Natural killer cell (primary cell): ENCODE measurements around the gene SLC2A11. TPM values are rescaled to one million over a fixed set of nuclear protein-coding genes. Genes with fewer than 3 reads are reported as not detected.
"Not testable (repeated sequence)": the region's sequence is repeated elsewhere in the genome, so short reads cannot be mapped to it uniquely, and the experiment has no call there.

Experiments
- ATAC-seq, 3 donors: fragments of 150-1000 bp in 2 of 3; fragments of 200-7000 bp in 1 of 3; cut with Tn5 transposase; 1 replicate in 1 of 3; 2 replicates in 2 of 3; pipeline ENCODE4 v1.10.0; 2021; ENCODE audit warnings: mild to moderate bottlenecking in 2 of 3, moderate library complexity in 2 of 3
- DNase-seq, 2 donors: peaks; one replicate each; pipeline versions ENCODE4 v3.0.0 to v3.0.0-alpha.2; 2013 to 2021; ENCODE audit warnings: mixed read lengths in 1 of 2
- H3K27ac ChIP-seq: one replicate; pipeline ENCODE4 v1.5.1; 2013; ENCODE audit warnings: mild to moderate bottlenecking, low read length
- H3K27me3 ChIP-seq: one replicate; pipeline ENCODE4 v1.6.1; 2013; ENCODE audit warnings: low read length; ENCODE audit not compliant: control insufficient read depth, insufficient read depth
- H3K36me3 ChIP-seq: one replicate; pipeline ENCODE4 v1.6.1; 2013; ENCODE audit warnings: low read length; ENCODE audit not compliant: control insufficient read depth, insufficient read depth
- H3K4me1 ChIP-seq: one replicate; pipeline ENCODE4 v1.6.1; 2013; ENCODE audit warnings: low read length; ENCODE audit not compliant: control insufficient read depth, insufficient read depth
- H3K4me3 ChIP-seq: one replicate; pipeline ENCODE4 v1.5.1; 2013; ENCODE audit warnings: low read length
- H3K9me3 ChIP-seq: one replicate; pipeline ENCODE4 v1.6.1; 2013; ENCODE audit warnings: low read length; ENCODE audit not compliant: control insufficient read depth, insufficient read depth
- H3K27ac Mint-ChIP-seq, 2 donors: one replicate each; pipeline ENCODE4 v1.8.0; 2022; ENCODE audit warnings: mild to moderate bottlenecking in 2 of 2, mixed read lengths in 2 of 2, moderate library complexity in 1 of 2
- H3K27me3 Mint-ChIP-seq, 2 donors: one replicate each; pipeline ENCODE4 v1.8.0; 2022; ENCODE audit warnings: low read depth in 2 of 2, mixed read lengths in 2 of 2
- H3K36me3 Mint-ChIP-seq: one replicate; pipeline ENCODE4 v1.8.0; 2022; ENCODE audit warnings: mixed read lengths
- H3K4me1 Mint-ChIP-seq, 2 donors: one replicate each; pipeline ENCODE4 v1.8.0; 2022; ENCODE audit warnings: mixed read lengths in 2 of 2
- H3K4me3 Mint-ChIP-seq: one replicate; pipeline ENCODE4 v1.8.0; 2022; ENCODE audit warnings: mild to moderate bottlenecking, moderate library complexity, mixed read lengths
- H3K9me3 Mint-ChIP-seq, 2 donors: one replicate each; pipeline ENCODE4 v1.8.0; 2022; ENCODE audit warnings: mixed read lengths in 2 of 2
- CTCF ChIP-seq: fragments of 200-600 bp; IDR thresholded peaks from one replicate; pipeline ENCODE4 v1.8.0; 2022; ENCODE audit warnings: antibody characterized with exemption
- WGBS: methylation state at CpG from one replicate; pipeline ENCODE4 v1.1.7; 2013; ENCODE audit warnings: missing lambda C conversion rate; ENCODE audit not compliant: insufficient coverage; 5-methylcytosine and 5-hydroxymethylcytosine counted together
- intact Hi-C: fragments of 100-400 bp; cut with micrococcal nuclease; formaldehyde crosslinking; loops from one replicate; pipeline ENCODE4 v1.14.2; 2022
- total RNA-seq, 4 donors: library from RNA; stranded (reverse); fragments of 120-200 nt in 1 of 4; gene quantifications; one replicate each; pipeline versions ENCODE4 v1.2.3 to v1.2.4, GENCODE V29; 2013 to 2022

Gene SLC2A11
- total RNA-seq, 3 donors from 2014 or later (not counting 1 experiment from before 2014, with no cell fraction given) = 9.2 to 14.1 (median 11.8) TPM

- Mint-ChIP-seq H3K36me3 (no peaks in the 10 kb centered on the region), H3K9me3 (no peaks in the 10 kb centered on the region), H3K27me3 (no peaks in the 10 kb centered on the region), H3K4me1 (peaks cover 20 to 41% of the 10 kb centered on the region in 2 donors), H3K27ac (peak overlapping the region in 1 of 2 donors; percentile 50), H3K4me3 (peak overlapping the region; percentile 68)
- no peak for TF ChIP-seq CTCF
- 93% methylated on average over 3 of the region's 3 CpGs for WGBS
- no peaks in the 10 kb centered on the region for H3K9me3 ChIP-seq
- no peak overlapping the region for H3K27ac ChIP-seq
- H3K27me3 ChIP-seq = no peaks in the 10 kb centered on the region
- DNase-seq (no peak), ATAC-seq (no peak)
- H3K4me3 ChIP-seq = no peak overlapping the region
- H3K4me1 ChIP-seq = peaks cover 23% of the 10 kb centered on the region
- intact Hi-C loops = no loop called here
- peaks cover 12% of the 10 kb centered on the region for H3K36me3 ChIP-seq
Observed at GRCh38 chr22:23897320-23897719, 39.6 kb downstream of the SLC2A11 start.

DNA sequence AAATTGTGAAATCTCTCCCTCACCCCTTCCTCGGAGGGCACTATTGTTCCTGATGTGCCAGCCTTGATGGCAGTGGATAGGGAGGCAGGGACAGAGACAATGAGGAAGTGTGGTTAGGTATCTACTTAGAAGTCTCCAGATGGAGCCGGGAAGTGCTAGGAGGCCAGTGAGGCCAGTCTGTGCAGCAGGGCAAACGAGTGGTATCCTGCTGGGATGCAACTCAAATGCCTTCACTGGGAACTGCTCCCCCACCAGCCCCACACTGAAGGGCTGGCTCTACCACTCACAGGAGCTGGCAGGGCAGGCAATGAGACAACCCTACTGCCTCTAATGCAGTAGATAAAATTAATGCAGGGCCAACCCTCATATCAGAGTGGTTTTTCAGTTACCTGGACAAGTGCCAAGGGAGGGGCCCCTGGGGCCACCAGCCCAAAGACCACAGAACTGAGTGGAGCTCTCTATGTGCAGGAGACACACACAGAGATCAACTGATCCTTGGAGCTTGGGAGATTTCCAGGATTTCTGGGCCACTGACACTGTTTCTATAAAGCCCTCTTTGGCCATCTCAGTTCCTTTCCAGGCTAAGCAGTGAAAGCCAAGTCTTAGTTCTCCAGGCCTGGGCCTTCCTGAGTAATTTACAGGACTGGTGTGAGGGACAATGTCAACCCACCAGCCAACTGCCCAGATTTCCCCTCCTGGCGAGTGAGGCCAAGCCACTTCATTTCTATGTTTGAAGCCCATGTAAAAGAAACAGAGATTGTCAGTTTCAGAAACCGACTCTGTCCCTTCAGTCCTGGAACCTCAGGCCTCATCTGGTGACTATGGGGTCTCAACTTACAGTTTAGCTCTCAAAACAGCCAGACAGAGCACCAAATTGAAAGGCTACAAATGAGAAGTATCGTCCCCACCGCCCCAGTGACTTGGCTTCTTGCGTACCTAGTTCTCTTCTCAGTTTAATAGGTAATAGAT, 40.6 kb downstream of the SLC2A11 start:
- H3K36me3 Mint-ChIP-seq = no peaks in the 10 kb centered on the region
- no peak overlapping the region for H3K4me3 Mint-ChIP-seq
- DNase-seq = no peak
- Histone ChIP-seq H3K9me3 (no peaks in the 10 kb centered on the region), H3K4me3 (no peak overlapping the region), H3K4me1 (peaks cover 22% of the 10 kb centered on the region), H3K27ac (no peak overlapping the region), H3K27me3 (no peaks in the 10 kb centered on the region), H3K36me3 (peaks cover 12% of the 10 kb centered on the region)
- WGBS = 82% methylated on average over 8 of the region's 8 CpGs
- no peak for ATAC-seq
- no peaks in the 10 kb centered on the region for H3K27me3 Mint-ChIP-seq
- intact Hi-C loops = no loop called here
- no peaks in the 10 kb centered on the region for H3K9me3 Mint-ChIP-seq
- H3K27ac Mint-ChIP-seq = no peak overlapping the region
- peaks cover 13 to 31% of the 10 kb centered on the region in 2 donors for H3K4me1 Mint-ChIP-seq
- no peak for TF ChIP-seq CTCF

- Mint-ChIP-seq H3K36me3 (no peaks in the 10 kb centered on the region), H3K4me3 (no peak overlapping the region), H3K4me1 (peaks cover 6 to 25% of the 10 kb centered on the region in 2 donors), H3K27me3 (no peaks in the 10 kb centered on the region), H3K9me3 (no peaks in the 10 kb centered on the region), H3K27ac (peak overlapping the region in 1 of 2 donors; percentile 19)
- no peak for TF ChIP-seq CTCF
- WGBS = 94% methylated on average over 6 of the region's 6 CpGs
- no peak overlapping the region for H3K27ac ChIP-seq
- no peak for ATAC-seq
- intact Hi-C loops = no loop called here
- H3K27me3 ChIP-seq = no peaks in the 10 kb centered on the region
- DNase-seq = no peak
- H3K9me3 ChIP-seq = no peaks in the 10 kb centered on the region
- peaks cover 12% of the 10 kb centered on the region for H3K36me3 ChIP-seq
- H3K4me1 ChIP-seq = peaks cover 15% of the 10 kb centered on the region
- no peak overlapping the region for H3K4me3 ChIP-seq
Observed at GRCh38 chr22:23899042-23899745, 41.5 kb downstream of the SLC2A11 start.

DNA sequence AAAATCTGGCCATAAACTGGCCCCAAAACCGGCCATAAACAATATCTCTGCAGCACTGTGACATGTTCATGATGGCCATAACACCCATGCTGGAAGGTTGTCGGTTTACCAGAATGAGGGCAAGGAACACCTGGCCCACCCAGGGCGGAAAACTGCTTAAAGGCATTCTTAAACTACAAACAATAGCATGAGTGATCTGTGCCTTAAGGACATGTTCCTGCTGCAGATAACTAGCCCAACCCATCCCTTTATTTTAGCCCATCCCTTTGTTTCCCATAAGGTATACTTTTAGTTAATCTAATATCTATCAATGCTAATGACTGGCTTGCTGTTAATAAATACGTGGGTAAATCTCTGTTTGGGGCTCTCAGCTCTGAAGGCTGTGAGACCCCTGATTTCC, 42.6 kb downstream of the SLC2A11 start:
- H3K27ac ChIP-seq, H3K27me3 ChIP-seq, H3K4me3 ChIP-seq, DNase-seq, H3K27ac Mint-ChIP-seq, H3K27me3 Mint-ChIP-seq, H3K9me3 ChIP-seq, H3K4me3 Mint-ChIP-seq, intact Hi-C loops, H3K9me3 Mint-ChIP-seq, H3K36me3 Mint-ChIP-seq, ATAC-seq: not testable (repeated sequence)
- H3K4me1 Mint-ChIP-seq = peaks cover 6 to 26% of the 10 kb centered on the region in 2 donors
- peaks cover 12% of the 10 kb centered on the region for H3K36me3 ChIP-seq
- H3K4me1 ChIP-seq = peaks cover 11% of the 10 kb centered on the region
- 89% methylated on average over 3 of the region's 4 CpGs for WGBS
